ENCODE measurements around the gene NTF3. TPM values are rescaled to one million over a fixed set of nuclear protein-coding genes. Genes with fewer than 3 reads are reported as not detected.

NTF3 gene
- total RNA-seq, 4 donors from 2014 or later = 0.80 to 2.9 (median 1.3) TPM

DNA sequence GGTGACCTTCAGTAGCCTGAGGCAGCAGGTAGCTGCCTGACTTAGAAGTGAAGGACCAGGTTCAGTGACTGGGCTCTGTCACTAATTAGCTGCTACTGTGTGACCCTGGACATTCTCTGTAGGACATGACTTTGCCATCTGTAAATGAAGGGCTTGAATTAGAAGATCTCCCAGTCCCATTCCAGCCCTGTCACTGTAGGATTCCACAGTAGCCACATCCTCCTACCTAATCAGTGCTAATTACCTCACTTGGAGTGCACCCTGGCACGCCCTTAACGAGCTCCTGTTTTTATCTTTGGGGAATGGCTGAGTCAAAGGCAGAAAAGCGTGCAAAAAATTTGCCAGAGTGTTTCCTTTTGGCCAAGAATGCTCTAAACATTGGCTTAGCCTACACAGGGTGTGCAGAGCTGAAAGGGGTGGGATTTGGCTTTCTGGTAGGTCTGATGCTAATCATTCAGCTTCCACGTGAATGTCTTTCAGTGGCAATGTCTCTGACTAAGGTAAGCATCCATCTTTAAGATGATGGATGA is 6.8 kb downstream of the NTF3 start:
- Histone ChIP-seq H3K27me3 (peaks cover 38% of the 10 kb centered on the region), H3K27ac (no peak overlapping the region), H3K36me3 (no peaks in the 10 kb centered on the region), H3K9me3 (no peaks in the 10 kb centered on the region), H3K4me3 (no peak overlapping the region), H3K4me1 (peaks cover 2% of the 10 kb centered on the region)
- no peak for DNase-seq (ENCODE audit: low spot score in 2 of 2)
- WGBS = 13% methylated on average over 4 of the region's 4 CpGs
- no peak for TF ChIP-seq CTCF (IDR thresholded peaks at IDR 0.05)
- no peak for TF ChIP-seq EP300 (IDR thresholded peaks at IDR 0.05)
- TF ChIP-seq POLR2A (IDR thresholded peaks at IDR 0.05) = no peak
- TF ChIP-seq POLR2AphosphoS5 (IDR thresholded peaks at IDR 0.05) = no peak

GRCh38 chr12:5439371-5439771 is 7.5 kb downstream of the NTF3 start:
- TF ChIP-seq CTCF (IDR thresholded peaks at IDR 0.05) (no peak), POLR2A (IDR thresholded peaks at IDR 0.05) (no peak), POLR2AphosphoS5 (IDR thresholded peaks at IDR 0.05) (no peak), EP300 (IDR thresholded peaks at IDR 0.05) (no peak)
- Histone ChIP-seq H3K27me3 (peaks cover 34% of the 10 kb centered on the region), H3K4me3 (no peak overlapping the region), H3K27ac (no peak overlapping the region), H3K9me3 (no peaks in the 10 kb centered on the region), H3K36me3 (no peaks in the 10 kb centered on the region), H3K4me1 (no peaks in the 10 kb centered on the region)
- WGBS = 62% methylated on average over 4 of the region's 4 CpGs
- DNase-seq (ENCODE audit: low spot score in 2 of 2) = no peak

DNA sequence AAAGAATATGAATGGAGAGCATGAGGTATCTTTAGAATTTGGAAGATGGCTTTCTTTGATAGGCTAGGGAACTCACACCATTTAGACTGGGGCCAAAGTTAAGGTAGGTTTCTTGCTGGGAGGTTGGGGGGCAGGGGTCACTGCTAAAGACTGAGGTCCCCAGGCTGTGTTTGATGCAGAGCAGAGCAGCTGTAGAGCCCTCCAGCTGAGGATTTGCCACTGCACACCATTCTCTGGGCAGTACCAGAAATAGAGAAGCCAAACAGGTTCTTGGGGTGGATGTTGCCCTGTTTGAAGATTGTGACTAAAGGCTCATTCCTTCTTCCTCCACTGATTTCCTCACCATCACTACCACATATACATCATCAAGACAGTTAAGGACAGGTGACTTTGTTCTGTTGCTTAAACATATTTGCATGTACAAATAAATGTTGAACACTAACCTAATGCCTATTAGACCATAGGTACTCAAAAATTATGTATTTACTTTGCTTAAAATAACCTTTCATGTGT is 7.9 kb downstream of the NTF3 start:
- DNase-seq (ENCODE audit: low spot score in 2 of 2) = no peak
- TF ChIP-seq CTCF (IDR thresholded peaks at IDR 0.05) = no peak
- no peak overlapping the region for H3K4me3 ChIP-seq
- peaks cover 34% of the 10 kb centered on the region for H3K27me3 ChIP-seq
- H3K36me3 ChIP-seq = no peaks in the 10 kb centered on the region
- no peaks in the 10 kb centered on the region for H3K9me3 ChIP-seq
- H3K27ac ChIP-seq = no peak overlapping the region
- no peaks in the 10 kb centered on the region for H3K4me1 ChIP-seq

GRCh38 chr12:5440978-5441377 is 9.1 kb downstream of the NTF3 start:
- Histone ChIP-seq H3K4me3 (no peak overlapping the region), H3K36me3 (no peaks in the 10 kb centered on the region), H3K27ac (no peak overlapping the region), H3K27me3 (peaks cover 31% of the 10 kb centered on the region), H3K9me3 (no peaks in the 10 kb centered on the region), H3K4me1 (no peaks in the 10 kb centered on the region)
- WGBS = 84% methylated on average over 7 of the region's 7 CpGs
- no peak for DNase-seq (ENCODE audit: low spot score in 2 of 2)
- TF ChIP-seq EP300 (IDR thresholded peaks at IDR 0.05) (no peak), CTCF (IDR thresholded peaks at IDR 0.05) (no peak), POLR2AphosphoS5 (IDR thresholded peaks at IDR 0.05) (no peak), POLR2A (IDR thresholded peaks at IDR 0.05) (no peak)

DNA sequence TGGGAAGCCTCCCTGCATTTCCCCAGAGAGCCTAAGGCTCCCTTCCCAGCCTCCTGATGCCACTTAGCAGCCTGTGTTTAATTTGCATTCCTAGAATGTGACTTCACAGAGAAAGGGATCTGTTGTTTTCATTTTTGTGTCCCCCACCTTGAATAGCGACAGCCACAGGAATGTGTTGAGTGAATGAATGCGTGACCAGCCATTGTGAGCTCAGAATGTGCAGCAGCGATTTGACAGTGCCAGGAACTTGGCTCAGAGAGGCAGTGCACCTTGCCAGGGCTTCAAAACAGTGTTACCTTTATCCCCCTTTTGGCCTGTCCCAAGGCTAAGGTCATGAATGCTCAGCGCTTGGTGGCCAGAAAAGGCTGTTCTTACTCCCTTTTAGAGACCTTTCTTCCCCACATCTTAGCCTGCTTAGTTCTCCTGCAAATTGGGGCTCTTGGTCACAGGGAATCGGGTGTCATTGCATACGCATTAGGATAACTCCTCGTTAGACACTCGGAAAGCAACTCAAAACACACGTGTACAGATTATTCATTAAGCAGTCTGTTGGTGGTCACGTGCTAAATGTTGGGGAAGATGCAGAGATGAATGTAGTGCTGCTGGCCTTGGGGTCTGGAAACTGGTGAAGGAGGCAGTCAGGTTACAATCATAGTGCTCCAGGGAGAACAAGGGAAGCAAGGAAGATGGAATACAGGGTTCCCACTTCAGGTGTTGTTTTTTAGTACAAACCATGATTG is 9.8 kb downstream of the NTF3 start:
- no peaks in the 10 kb centered on the region for H3K9me3 ChIP-seq
- H3K36me3 ChIP-seq = no peaks in the 10 kb centered on the region
- H3K27ac ChIP-seq = no peak overlapping the region
- TF ChIP-seq EP300 (IDR thresholded peaks at IDR 0.05) (no peak), POLR2A (IDR thresholded peaks at IDR 0.05) (no peak), POLR2AphosphoS5 (IDR thresholded peaks at IDR 0.05) (no peak), CTCF (IDR thresholded peaks at IDR 0.05) (no peak)
- H3K4me3 ChIP-seq = no peak overlapping the region
- WGBS = 81% methylated on average over 10 of the region's 10 CpGs
- DNase-seq (ENCODE audit: low spot score in 2 of 2) = no peak
- H3K4me1 ChIP-seq = no peaks in the 10 kb centered on the region
- peaks cover 37% of the 10 kb centered on the region for H3K27me3 ChIP-seq
